ENCODE measurements around the gene ISCU. TPM values are rescaled to one million over a fixed set of nuclear protein-coding genes. Genes with fewer than 3 reads are reported as not detected.

ISCU gene
- total and polyA plus RNA-seq, 9 of the 15 experiments (the other 6 are each of a cell fraction or from before 2014, with no cell fraction given) = 15.9 to 92.5 (median 77.3) TPM

DNA sequence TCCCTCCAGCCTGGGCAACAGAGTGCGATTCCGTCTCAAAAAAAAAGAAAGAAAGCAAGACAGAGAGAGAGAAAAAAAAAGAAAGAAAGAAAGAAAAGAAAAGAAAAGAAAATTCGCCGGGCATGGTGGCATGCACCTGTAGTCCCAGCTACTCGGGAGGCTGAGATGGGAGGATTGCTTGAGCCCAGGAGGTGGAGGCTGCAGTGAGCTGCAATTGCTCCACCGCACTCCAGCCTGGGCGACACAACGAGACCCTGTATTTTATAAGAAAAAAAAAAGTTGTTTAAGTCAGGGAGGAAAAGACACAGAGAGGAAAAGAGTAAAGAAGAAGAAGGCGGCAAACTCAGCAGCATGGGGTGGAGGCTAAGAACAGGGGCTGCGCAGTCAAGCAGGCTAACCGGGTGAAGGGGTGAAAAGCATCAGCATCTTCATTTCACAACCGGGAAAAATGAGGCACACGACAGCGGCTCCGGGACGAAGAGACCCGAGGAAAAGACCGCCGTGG, 47.9 kb upstream of the ISCU start (continued):
- TF ChIP-seq ATF6 (CRISPR knock-in tag; IDR thresholded peaks at IDR 0.05) = no peak
- TF ChIP-seq ATF7 (IDR thresholded peaks at IDR 0.05) = no peak
- TF ChIP-seq ELF4 (CRISPR knock-in tag; IDR thresholded peaks at IDR 0.05) = no peak
- no peak for TF ChIP-seq LARP7 (IDR thresholded peaks at IDR 0.05)
- no peak for TF ChIP-seq KLF6 (CRISPR knock-in tag; IDR thresholded peaks at IDR 0.05; ENCODE audit: borderline replicate concordance)
- no peak for TF ChIP-seq ZNF507 (tag; conservative IDR thresholded peaks at IDR 0.05)
- peak; percentile 51; the same call in 1 of the 2 replicates for TF ChIP-seq FOXP1 (CRISPR knock-in tag; IDR thresholded peaks at IDR 0.05)
- TF ChIP-seq TAF9B (IDR thresholded peaks at IDR 0.05; ENCODE audit: partially characterized antibody) = no peak
- TF ChIP-seq JUND (IDR thresholded peaks at IDR 0.05; ENCODE audit: borderline replicate concordance, low read depth, low read length) = no peak
- no peak for TF ChIP-seq JUND (tag; IDR thresholded peaks at IDR 0.05; ENCODE audit: borderline replicate concordance, low read depth, low read length)
- TF ChIP-seq ZNF134 (CRISPR knock-in tag; conservative IDR thresholded peaks at IDR 0.05) = no peak
- TF ChIP-seq, protein P1, sequence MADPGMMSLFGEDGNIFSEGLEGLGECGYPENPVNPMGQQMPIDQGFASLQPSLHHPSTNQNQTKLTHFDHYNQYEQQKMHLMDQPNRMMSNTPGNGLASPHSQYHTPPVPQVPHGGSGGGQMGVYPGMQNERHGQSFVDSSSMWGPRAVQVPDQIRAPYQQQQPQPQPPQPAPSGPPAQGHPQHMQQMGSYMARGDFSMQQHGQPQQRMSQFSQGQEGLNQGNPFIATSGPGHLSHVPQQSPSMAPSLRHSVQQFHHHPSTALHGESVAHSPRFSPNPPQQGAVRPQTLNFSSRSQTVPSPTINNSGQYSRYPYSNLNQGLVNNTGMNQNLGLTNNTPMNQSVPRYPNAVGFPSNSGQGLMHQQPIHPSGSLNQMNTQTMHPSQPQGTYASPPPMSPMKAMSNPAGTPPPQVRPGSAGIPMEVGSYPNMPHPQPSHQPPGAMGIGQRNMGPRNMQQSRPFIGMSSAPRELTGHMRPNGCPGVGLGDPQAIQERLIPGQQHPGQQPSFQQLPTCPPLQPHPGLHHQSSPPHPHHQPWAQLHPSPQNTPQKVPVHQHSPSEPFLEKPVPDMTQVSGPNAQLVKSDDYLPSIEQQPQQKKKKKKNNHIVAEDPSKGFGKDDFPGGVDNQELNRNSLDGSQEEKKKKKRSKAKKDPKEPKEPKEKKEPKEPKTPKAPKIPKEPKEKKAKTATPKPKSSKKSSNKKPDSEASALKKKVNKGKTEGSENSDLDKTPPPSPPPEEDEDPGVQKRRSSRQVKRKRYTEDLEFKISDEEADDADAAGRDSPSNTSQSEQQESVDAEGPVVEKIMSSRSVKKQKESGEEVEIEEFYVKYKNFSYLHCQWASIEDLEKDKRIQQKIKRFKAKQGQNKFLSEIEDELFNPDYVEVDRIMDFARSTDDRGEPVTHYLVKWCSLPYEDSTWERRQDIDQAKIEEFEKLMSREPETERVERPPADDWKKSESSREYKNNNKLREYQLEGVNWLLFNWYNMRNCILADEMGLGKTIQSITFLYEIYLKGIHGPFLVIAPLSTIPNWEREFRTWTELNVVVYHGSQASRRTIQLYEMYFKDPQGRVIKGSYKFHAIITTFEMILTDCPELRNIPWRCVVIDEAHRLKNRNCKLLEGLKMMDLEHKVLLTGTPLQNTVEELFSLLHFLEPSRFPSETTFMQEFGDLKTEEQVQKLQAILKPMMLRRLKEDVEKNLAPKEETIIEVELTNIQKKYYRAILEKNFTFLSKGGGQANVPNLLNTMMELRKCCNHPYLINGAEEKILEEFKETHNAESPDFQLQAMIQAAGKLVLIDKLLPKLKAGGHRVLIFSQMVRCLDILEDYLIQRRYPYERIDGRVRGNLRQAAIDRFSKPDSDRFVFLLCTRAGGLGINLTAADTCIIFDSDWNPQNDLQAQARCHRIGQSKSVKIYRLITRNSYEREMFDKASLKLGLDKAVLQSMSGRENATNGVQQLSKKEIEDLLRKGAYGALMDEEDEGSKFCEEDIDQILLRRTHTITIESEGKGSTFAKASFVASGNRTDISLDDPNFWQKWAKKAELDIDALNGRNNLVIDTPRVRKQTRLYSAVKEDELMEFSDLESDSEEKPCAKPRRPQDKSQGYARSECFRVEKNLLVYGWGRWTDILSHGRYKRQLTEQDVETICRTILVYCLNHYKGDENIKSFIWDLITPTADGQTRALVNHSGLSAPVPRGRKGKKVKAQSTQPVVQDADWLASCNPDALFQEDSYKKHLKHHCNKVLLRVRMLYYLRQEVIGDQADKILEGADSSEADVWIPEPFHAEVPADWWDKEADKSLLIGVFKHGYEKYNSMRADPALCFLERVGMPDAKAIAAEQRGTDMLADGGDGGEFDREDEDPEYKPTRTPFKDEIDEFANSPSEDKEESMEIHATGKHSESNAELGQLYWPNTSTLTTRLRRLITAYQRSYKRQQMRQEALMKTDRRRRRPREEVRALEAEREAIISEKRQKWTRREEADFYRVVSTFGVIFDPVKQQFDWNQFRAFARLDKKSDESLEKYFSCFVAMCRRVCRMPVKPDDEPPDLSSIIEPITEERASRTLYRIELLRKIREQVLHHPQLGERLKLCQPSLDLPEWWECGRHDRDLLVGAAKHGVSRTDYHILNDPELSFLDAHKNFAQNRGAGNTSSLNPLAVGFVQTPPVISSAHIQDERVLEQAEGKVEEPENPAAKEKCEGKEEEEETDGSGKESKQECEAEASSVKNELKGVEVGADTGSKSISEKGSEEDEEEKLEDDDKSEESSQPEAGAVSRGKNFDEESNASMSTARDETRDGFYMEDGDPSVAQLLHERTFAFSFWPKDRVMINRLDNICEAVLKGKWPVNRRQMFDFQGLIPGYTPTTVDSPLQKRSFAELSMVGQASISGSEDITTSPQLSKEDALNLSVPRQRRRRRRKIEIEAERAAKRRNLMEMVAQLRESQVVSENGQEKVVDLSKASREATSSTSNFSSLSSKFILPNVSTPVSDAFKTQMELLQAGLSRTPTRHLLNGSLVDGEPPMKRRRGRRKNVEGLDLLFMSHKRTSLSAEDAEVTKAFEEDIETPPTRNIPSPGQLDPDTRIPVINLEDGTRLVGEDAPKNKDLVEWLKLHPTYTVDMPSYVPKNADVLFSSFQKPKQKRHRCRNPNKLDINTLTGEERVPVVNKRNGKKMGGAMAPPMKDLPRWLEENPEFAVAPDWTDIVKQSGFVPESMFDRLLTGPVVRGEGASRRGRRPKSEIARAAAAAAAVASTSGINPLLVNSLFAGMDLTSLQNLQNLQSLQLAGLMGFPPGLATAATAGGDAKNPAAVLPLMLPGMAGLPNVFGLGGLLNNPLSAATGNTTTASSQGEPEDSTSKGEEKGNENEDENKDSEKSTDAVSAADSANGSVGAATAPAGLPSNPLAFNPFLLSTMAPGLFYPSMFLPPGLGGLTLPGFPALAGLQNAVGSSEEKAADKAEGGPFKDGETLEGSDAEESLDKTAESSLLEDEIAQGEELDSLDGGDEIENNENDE (IDR thresholded peaks at IDR 0.05; ENCODE audit: low read depth, low read length) = no peak
- no peak for TF ChIP-seq MCM2 (IDR thresholded peaks at IDR 0.05; ENCODE audit: low read depth)
- TF ChIP-seq HDAC2 (IDR thresholded peaks at IDR 0.05) = 0 out of 2 replicates have a peak, but pooled peaks have one; percentile 25
- no peak for TF ChIP-seq ZFP30 (CRISPR knock-in tag; IDR thresholded peaks at IDR 0.05; ENCODE audit: borderline replicate concordance)
